SIG-M5 treated with dmso at 0.1 percent for 504 hours (cell line): ENCODE results near the gene ESRP2.

Source experiments
- DNase-seq: peaks from one replicate; lab custom pipeline; 2025; ENCODE audit not compliant: unreplicated experiment; lab: John Stamatoyannopoulos, UW

Gene ESRP2

DNA sequence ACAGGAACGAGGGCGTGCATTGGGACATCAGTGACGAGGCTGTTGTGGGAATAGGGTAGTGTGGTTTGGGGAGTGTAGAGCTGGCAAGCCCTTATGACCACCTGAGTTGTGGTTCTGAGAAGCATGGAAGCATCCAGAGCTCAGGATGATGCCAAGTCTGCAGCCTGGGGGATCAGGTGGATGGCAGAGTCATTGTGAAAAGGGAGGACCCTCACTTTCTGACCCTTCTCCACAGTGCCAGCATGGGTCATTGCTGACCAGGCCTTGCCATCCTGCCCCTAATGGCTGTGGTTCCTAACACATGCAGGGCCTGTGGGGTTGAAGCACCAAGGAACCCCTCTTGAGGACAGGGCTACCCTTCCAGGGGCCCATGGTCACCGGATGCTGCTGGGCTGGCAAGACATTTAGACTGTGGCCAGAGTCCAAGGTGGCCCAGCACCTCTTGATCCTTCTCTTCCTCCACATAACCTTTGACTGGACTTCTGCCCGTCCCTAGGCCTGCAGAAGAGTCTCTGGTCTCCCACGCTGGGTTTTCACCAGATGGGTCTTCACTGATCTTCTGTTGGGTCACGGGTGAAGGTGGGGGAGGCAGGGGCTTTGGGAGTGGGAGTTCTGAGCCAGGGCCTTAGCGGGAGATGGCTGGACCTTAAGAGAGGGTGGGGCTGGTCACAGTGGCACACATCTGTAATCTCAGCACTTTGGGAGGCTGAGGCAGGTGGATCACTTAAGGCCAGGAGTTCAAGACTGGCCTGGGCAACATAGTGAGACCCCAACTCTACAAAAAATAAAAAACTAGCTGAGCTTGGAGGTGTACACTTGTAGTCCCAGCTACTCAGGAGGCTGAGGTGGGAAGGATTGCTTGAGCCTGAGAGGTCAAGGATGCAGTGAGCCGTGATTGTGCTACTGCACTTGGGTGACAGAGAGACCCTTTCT is 7.3 kb upstream of the ESRP2 start:
- DNase-seq: no peak

DNA sequence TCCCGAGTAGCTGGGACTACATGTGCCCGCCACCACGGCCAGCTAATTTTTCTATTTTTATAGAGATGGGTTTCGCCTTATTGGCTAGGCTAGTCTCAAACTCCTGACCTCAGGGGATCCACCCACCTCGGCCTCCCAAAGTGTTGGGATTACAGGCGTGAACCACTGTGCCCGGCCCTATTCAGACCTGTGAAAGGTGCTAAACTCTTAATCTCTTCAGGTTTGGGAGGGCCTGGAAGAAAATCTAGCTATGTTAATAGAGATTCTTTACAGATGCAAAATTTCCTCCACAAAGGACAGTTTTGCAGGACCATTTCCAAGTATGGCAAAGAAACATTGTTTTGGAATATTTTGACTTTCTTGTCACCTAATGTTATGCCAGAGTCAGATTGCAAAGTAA is 6.2 kb upstream of the ESRP2 start:
- no peak for DNase-seq

DNA sequence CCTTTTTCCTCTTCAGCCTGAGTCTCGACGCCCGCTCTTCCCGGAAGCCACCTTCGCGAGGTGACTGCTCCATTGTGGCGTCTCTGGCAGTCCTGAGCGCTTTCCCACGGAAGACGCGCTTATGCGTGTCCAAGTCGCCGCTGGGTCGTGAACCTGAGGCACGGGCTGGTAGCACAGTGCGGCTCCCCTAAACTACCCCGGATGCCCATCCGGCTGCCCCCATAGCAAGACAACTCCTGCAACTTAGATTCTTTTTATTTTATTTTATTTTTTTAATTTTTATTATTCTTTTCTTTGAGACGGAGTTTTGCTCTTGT is 2.1 kb upstream of the ESRP2 start:
- no peak for DNase-seq

DNA sequence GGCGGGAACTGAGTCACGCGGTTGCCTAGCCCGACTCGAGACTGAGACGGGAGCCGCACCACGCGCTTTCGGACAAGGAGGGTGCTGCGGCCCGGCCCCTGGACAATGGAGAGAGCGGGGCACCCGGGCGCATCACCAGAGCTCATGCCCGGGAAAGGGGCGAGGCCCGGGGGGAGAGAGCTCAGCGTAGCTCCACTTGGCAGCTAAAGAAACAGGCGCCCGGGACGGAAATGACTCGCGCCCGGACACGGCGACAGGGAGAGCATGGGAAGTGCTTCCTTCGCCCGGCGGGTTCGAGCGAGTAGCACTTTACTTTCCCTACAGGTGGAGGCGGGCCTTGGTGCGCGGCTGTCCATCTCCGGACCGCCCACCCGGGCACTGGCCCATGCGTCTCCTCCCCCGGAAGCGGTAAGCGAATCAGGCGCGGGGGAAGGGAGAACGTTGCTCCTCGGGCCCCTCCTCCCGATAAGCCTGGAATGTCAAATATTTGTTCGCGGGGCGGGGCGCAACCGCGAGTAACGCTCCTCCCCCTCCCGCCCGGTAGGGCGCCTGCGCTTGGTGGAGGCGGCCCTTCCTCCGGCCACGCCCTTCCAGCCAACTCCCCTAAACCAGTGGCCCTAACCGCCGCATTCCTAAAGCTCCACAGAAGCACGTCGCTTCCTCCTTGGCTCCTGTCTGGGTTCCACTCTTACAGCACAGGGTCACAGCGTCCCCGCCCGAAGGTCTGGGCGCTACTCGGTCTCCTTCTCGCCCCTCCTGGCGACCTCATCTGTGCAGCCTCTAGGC is 1.5 kb upstream of the ESRP2 start:
- peak; percentile 93 for DNase-seq

DNA sequence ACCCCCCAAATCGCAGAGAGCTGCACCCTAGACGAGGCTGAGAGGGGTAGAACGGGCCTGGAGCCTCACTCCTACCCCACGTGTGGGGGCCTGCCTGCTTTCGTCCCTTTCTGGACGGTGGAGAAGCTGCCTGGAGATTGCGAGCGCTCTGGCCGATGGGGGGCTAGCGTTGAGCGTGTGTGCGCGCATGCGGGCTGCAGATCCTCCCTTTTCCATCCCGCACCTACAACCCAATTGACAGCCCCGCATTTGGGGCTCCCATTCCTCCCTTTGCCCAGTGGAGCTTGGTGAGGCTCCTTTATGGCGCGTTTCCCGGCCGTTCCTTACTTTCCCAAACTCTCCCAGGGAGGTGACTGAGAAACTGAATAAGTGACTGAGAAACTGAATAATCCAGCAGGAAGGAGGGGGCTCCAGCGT is 907 bp upstream of the ESRP2 start:
- no peak for DNase-seq

DNA sequence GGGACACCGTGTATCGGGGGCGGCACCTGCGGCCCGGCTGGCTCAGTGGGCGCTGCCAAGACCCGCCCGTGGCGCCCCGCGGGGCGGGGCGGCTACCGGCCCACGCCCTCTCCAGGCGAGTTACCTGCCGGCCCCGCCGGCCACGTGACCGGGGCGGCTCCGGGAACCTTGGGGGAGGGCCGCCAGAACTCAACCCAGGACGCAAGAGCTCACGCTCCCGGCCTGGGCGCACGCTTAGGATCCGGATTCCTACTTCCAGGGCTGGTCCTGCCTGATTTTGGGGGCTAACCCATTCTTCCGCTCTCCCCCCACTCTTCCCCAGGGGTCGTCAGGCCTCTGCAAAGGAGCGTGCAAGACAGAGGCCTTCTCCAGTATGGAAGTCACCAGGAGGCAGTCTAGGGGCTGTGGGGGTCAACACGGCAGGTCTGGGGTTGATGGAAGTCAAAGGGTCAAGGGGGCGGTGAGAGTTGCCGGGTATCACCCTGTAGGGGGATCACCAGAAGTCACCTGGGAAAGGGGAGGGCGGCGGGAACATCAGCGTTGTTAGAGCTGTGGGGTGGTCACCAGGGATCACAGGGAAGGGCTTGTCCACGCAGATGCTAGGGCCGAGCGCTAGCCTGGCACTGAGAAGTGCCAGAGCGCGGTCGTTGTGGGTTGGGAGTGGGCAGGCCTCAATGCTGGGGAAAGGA is 354 bp upstream of the ESRP2 start:
- peak; percentile 31 for DNase-seq

DNA sequence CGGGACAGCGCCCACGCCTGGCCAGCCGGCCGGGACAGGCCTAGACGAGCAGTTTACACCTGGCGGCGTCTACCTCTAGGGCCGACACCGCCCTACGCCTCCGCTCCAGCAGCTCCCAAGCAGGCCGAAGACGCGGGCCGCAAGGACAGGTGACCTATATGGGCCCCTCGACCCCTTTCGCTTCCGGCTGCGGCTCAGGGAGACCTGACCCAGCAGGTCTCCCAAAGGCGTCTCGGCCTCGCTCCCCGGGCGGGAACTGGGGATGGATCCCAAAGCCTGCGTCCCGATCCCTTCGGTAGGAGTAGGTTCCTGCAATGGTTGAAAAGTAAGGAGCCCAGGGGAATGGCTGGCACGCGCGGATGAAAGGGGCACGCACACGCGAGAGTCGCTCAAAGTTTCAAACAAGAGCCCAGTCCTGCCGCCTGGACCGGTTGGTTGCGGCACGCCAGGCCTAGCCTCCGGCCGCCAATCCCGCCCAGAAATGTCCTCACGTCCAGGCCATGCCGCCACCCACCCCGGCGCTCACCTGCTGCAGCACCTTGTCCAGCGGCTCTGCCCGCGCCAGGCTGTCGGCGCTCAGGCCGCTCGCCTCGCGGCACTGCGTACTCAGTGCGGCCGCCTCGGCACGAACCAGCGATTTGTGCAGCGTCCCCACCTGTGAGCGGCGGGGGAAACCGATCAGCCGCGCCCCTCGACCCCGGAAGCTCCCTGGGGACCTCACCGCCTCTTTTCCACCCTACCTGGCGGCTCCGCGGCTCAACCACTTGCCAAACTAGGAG is 630 bp downstream of the ESRP2 start:
- DNase-seq: no peak

DNA sequence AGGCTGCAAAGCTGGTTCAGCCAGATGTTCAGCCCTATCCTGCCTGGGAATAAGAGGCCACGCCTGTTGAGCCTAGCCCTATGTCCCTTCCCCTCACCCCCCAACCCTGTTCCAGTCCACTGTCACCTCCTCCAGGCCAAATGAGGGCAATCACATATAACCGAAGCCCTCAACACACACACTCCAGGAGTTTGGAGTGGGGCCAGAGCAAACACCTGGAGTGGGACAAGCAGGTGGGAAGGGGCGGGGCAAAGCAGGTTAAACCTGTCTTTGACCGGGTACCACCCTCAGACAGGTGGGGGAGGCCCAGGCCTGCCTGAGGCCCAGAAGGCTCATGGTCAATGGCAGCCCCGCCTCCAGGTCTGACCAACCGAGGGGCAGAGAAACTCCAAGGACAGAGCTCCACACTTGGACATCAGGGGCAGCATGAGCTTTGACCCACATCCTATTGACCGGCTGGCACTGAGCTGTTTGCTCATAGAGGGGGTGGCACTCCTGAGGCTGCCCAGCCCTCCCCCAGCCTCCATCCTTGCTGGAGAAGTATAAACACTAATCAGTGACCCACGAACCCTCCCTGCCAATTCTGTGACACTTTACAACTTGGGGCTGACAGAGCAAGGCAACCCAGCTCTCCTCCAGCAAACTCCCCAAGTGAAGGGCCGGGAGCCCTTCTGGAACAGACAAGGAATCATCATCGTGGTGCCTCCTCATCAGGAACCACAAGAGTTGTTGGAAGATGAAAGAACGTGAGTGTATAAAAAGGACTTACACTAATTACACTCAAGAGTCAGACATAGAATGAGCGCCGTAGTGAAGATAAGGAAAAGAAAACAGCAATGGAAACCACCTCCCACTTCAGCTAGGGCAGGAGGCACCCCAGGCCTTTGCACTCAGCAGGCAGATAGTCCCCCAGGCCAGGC is 1.5 kb downstream of the ESRP2 start:
- peak; percentile 66 for DNase-seq

DNA sequence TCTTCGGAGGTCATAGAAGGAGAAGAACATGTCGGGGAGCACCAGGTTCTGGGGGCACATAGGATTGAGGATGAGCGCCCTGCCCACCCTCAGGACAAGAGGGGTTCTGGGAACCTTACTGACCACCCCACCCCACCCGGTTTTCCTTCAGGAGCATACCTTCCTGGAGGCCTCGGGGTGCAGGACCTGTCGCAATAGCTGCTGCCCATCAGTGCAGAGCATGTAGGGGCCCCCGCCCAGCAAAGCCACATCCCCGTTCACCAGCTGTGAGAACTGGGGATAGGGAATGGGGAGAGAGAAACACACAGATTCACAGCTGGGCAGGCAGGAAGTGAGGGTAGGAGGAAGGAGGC is 2.1 kb downstream of the ESRP2 start:
- DNase-seq: no peak

DNA sequence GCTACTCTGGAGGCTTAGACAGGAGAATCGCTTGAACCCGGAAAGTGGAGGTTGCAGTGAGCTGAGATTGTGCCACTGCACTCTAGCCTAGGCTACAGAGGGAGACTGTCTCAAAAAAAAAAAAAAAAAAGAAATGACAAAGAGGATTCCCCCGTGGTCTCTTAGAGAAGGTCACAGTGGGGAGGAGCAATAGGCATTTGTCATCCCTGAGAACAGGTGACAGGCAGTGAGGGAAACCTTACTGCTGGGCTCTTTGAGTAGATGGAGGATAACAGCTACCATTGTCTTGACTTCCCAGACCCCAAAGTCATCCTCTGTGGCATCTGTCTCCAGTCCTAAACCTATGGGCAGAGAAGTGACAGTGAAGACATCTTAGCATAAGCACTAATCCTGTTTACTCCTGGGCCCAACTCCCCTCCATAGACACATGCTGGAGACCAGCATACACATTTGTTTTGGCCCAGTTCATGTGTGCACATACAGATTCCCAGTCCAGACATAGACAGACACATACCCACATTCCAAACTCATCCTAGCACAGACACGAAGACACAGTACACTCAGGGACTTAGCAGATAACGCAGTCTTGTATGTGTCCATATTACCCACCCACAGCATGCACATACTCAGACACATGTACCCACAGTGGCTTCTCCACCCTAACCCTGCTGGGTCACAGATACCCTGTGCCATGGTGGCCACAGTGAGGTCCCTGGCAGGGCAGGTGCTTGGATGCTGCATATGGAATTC is 2.7 kb downstream of the ESRP2 start:
- DNase-seq: no peak

DNA sequence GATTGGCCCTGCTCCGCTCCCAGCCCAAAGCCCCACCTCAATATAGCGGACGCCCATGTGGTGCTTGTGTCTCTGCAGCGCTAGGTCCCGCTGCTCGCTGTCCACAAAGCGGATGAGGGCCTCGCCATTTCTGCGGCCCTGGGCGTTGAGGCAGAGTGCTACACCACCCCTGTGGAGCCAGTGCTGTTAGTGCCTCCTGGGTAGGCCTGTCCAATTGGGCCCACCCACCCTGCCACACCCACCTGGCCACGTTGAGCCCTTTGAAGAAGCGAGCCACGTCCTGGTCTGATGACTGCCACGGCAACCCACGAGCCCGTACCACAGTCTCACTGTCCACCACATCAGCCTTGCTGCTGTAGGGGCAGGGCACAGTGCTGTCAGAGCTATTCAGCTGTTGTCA is 3.6 kb downstream of the ESRP2 start:
- no peak for DNase-seq

DNA sequence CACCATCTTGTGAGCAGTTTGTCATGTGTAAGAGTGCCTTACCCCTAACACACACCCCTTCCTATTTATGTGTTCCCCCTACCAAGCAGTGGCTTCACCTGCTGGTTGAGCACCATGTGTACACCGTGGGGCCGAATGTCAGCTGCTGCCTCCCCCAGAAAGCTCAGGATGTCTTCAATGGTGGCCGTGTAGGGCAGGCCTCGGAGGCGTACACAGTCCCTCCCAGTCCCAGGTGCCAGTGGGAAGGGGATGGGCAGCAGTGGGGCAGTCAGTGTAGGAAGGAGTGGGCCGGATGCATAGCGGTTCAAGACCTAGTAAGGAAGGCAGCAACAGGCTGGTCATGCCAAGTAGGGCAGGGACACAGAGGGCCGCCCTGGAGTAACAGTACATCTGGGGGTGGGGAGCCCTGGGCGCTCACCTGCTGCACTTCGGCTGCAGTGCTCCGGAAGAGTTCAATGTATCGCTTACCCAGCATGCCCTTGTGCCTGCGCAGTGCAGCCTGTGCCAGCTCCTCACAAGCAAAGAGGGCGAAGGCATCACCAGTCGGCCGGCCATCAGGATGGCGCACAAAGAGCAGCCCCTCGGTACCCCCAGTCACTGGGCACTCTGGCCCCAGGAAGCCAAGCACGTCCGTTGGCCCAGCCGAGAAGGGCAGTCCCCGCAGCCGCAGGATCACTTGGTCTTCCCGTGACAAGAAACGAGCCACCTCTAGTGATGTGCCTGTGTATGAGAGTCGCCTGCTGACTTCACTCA is 4.4 kb downstream of the ESRP2 start:
- no peak for DNase-seq

DNA sequence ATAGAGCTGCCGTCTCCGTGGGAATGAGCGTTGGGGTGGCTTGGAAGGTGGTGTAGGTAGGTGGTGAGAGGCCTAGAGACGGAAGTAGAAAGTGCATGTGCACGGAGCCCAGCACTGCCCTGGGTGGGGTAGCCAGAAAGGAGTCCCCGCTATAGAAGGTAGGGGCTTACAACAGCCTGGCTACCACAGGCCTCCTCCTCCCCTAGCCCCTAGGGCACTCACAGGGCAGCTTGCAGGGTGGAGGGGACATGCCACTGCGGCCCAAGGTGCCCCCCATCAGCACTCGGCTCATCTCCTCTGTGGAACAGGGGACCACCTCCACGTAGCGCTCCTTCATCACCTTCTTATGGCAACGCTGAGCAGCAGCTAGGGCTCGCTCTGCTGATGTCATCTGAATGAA is 5.0 kb downstream of the ESRP2 start:
- no peak for DNase-seq

DNA sequence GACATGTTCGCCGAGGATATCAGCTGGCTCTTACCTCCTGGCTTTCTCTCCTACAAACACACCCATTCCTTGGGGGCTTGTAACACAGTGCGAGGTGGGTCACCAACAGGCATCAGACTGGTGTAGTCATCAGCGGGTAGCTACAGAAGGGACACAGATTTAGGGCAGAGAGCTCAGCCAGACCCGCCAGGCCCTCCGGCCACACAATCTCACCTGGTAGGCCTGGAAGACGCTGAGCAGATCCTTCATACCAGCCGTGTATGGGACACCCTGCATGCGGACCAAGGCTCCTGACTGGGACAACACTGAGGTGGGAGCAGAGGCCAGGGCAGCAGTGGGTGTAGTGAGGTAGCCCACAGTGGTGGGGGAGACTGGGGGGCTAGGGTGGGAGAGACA is 5.8 kb downstream of the ESRP2 start:
- no peak for DNase-seq

DNA sequence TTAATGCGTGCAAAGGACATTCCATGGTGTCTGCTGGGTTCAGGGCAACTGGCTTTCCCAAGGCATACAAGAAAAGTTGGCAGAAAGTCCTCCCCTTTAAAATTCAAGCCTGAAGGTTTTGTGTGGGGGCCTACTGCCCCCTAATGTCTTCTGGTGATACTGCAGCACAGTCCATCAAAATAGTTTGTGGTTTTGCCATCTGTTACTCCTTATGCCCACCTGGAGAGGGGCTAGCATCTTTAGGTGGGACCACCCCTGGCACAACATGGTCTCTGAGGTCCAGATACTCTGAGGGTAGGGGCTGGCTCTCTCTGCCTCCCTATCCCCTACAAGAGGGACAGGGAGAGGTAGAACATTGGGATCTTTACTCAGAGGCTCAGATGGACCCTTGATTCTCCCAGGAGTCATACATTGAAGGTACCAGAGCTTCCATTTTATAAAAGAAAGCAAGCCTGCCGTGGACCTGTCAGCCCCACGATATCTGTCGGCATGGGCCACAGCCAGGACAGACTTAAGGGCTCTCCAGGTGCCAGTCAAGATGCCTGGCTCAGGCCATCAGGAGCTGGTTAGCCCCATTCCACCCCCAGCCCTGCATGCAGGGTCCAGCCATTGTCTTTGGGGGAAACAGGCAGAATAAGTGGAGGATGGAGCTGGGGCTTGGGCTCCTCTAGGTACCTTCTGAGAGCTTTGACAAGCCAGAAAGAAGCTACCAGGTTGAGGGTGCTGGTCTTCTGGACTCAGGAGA is 6.3 kb downstream of the ESRP2 start:
- peak; percentile 56 for DNase-seq

DNA sequence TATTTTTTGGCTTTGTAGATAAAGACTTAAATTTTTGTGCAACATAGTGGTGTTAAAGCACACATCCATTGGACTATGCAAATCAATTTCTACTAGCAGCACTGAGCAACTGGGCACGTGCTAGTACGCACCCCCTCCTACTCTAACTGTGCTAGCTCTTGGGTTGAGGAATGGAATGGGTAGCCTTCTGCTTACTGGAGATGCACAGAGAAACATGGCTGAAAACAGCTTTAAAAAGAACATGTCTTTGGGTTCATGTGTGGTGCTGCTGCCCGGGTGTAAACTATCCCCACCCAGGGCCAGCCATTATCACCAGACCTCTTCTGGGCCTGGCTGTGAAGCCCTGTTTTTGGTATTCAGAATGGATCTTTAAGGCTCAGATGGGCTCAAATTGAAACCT is 7.3 kb downstream of the ESRP2 start:
- no peak for DNase-seq

DNA sequence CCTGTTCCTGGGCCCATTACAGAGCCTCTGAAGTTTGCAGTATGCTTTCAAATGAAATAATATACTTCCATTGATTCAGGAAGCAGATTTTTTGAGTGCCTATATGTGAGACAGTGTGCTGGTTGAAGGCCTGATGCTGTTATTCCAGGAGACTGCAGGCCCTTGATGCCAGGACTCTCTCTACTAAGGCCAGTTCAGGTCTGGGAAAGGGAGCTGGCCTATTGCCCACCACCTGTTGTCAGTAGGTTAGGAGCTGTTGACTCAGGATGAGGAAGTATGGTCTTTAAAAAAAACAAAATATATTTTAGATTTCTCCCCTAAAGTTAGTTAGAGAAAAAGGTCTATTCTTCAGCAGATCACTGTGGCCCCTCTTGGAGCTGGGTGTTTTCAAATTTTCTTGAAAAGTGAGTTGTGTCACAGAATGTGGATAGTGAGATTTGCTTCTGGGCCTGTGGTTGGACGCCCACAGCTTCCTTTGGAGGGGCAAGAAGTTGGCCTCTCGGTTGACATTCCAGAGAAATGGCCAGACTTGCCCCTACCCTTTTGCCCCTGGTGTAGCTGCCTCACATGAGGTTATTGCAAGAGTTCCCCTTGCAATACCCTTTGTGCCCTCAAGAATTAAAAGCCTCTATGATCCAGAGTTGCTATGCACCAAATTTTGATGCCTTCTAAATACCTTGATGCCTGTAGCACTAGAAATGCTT is 7.9 kb downstream of the ESRP2 start:
- DNase-seq: no peak
